ENCODE measurements around the gene KATNBL1.
"Not testable (repeated sequence)": the region's sequence is repeated elsewhere in the genome, so short reads cannot be mapped to it uniquely, and the experiment has no call there.

The KATNBL1 gene

DNA sequence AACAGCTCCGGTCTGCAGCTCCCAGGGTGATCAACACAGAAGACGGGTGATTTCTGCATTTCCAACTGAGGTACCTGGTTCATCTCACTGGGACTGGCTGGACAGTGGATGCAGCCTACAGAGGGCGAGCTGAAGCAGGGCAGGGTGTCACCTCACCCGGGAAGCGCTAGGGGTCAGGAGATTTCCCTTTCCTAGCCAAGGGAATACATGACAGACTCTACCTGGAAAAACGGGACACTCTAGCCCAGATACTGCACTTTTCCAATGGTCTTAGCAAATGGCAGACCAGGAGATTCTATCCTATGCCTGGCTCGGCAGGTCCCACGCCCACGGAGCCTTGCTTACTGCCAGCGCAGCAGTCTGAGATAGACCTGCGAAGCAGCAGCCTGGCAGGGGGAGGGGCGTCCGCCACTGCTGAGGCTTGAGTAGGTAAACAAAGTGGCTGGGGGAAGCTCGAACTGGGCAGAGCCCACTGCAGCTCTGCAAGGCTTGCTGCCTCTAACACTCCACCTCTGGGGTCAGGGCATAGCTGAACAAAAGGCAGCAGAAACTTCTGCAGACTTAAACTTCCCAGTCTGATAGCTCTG lies 43.8 kb downstream of the KATNBL1 start:
- H3K4me3 ChIP-seq (ENCODE audit: low read length); H3K4me1 ChIP-seq (ENCODE audit: insufficient read depth, low read length); H3K27me3 ChIP-seq (ENCODE audit: insufficient read depth, low read length); H2AFZ ChIP-seq (ENCODE audit: low read depth, low read length): not testable (repeated sequence)
- Histone ChIP-seq H3K9me3 (ENCODE audit: low read length) (peaks cover 16% of the 10 kb centered on the region), H3K36me3 (ENCODE audit: insufficient read depth, low read length) (peaks cover 14% of the 10 kb centered on the region)

DNA sequence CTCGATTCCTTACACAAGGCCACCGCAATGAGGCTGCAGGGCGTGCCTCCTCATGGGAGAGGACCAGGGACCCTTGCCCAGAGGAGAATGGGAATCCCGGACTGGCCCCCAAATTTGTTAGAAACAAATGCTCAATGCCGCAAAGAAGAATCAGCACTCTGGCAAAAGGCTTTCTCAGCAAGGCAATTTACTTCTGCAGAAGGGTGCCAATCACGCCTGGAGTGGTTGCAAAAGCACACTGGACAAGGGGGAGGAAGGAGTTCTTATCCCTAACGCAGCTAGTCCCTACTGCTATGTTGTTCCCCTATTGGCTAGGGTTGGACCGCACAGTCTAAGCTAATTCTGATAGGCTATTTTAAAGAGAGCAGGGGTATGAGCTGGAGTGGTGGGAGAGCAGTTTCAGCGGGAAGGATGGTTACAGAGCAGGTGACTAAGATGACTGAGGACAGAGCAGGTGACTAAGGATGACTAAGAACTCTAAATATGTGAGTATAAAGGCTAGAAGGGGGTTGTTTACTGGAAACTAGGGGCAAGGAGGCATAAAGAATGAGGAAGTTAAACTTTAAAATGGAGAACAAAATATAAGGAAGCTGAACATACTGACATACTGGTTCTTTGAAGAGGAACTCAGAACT lies 48.5 kb downstream of the KATNBL1 start:
- Histone ChIP-seq H3K4me3 (ENCODE audit: low read length) (no peak overlapping the region), H3K4me1 (ENCODE audit: insufficient read depth, low read length) (no peaks in the 10 kb centered on the region), H3K27me3 (ENCODE audit: insufficient read depth, low read length) (no peaks in the 10 kb centered on the region), H2AFZ (ENCODE audit: low read depth, low read length) (no peak overlapping the region), H3K9me3 (ENCODE audit: low read length) (peaks cover 25% of the 10 kb centered on the region), H3K36me3 (ENCODE audit: insufficient read depth, low read length) (peaks cover 30% of the 10 kb centered on the region)

DNA sequence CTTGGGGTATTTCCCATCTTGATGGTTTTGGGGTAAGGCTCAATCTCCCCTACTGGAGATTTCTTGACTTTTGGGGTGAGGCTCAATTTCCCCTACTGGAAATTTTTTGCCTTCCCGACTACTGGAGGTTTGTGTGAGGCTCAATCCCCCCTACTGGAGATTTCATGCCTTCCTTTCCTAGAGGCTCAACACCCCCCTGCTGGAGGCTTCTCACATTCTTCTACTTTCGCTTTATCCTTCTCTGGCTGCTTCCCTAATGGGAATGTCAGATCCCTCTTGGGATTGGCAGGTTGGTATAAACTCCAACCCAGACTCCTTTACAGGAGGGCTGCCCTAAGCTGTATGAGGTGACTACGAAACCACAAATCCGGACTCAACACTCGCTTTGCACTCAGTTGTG lies 49.2 kb downstream of the KATNBL1 start:
- Histone ChIP-seq H3K36me3 (ENCODE audit: insufficient read depth, low read length) (peaks cover 32% of the 10 kb centered on the region), H3K4me1 (ENCODE audit: insufficient read depth, low read length) (no peaks in the 10 kb centered on the region), H3K27me3 (ENCODE audit: insufficient read depth, low read length) (no peaks in the 10 kb centered on the region), H2AFZ (ENCODE audit: low read depth, low read length) (no peak overlapping the region), H3K4me3 (ENCODE audit: low read length) (no peak overlapping the region), H3K9me3 (ENCODE audit: low read length) (peaks cover 31% of the 10 kb centered on the region)

DNA sequence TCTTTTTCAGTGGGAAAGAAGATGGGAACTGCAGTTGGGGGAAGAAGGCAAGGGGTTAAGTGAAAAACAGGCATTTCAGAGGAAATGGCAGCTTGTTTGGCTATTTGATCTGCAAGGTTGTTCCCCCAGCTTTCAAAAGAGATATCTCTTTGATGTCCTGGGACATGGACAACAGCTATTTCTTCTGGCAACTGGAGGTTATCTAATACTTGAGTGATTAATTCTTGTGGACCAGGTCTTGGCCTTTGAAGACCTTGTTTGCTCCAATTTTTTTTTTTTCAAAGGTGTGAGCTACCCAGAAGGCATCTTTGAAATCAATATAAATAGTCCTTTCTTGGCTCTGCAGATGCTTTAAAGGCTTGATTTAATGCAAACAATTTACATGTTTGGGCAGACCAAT lies 51.5 kb downstream of the KATNBL1 start:
- Histone ChIP-seq H3K4me3 (ENCODE audit: low read length) (no peak overlapping the region), H3K27me3 (ENCODE audit: insufficient read depth, low read length) (no peaks in the 10 kb centered on the region), H3K4me1 (ENCODE audit: insufficient read depth, low read length) (no peaks in the 10 kb centered on the region), H3K36me3 (ENCODE audit: insufficient read depth, low read length) (peaks cover 53% of the 10 kb centered on the region), H3K9me3 (ENCODE audit: low read length) (peaks cover 45% of the 10 kb centered on the region), H2AFZ (ENCODE audit: low read depth, low read length) (no peak overlapping the region)

DNA sequence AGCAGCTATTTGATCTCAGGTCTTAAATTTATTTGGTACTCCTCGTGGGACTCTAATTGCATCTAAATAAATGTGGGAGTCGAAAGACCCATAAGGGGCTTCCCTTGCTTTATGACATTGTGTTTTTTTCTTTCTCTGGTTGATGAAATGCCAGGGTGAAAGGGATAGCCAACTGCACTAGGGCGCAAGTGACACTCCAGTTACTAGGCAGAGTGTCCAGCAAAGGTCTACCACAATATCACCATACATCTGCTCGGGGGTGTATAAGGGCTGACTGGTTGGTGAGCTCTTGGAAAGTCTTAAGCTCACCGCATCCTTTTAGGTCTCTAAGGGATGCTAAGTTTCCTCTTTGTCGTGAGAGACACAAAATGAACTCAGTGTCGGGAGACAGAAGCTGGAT lies 54.0 kb downstream of the KATNBL1 start:
- Histone ChIP-seq H3K4me1 (ENCODE audit: insufficient read depth, low read length) (no peaks in the 10 kb centered on the region), H3K9me3 (ENCODE audit: low read length) (peaks cover 27% of the 10 kb centered on the region), H2AFZ (ENCODE audit: low read depth, low read length) (no peak overlapping the region), H3K36me3 (ENCODE audit: insufficient read depth, low read length) (peaks cover 55% of the 10 kb centered on the region), H3K4me3 (ENCODE audit: low read length) (no peak overlapping the region), H3K27me3 (ENCODE audit: insufficient read depth, low read length) (no peaks in the 10 kb centered on the region)

DNA sequence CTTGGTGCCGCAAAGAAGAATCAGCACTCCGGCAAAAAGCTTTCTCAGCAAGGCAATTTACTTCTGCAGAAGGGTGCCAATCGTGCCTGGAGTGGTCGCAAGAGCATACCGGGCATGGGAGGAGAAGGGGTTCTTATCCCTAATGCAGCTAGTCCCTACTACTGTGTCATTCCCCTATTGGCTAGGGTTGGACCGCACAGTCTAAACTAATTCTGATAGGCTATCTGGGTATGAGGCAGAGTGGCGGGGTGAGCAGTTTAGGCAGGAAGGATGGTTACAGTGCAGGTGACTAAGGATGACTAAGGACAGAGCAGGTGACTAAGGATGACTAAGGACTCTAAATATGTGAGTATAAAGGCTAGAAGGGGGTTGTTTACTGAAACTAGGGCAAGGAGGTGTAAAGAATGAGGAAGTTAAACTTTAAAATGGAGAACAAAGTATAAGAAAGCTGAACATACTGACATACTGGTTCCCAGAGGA lies 55.1 kb downstream of the KATNBL1 start:
- H3K4me1 ChIP-seq (ENCODE audit: insufficient read depth, low read length), result no peaks in the 10 kb centered on the region
- H3K27me3 ChIP-seq (ENCODE audit: insufficient read depth, low read length), result no peaks in the 10 kb centered on the region
- peaks cover 25% of the 10 kb centered on the region for H3K9me3 ChIP-seq (ENCODE audit: low read length)
- H3K4me3 ChIP-seq (ENCODE audit: low read length), result no peak overlapping the region
- no peak overlapping the region for H2AFZ ChIP-seq (ENCODE audit: low read depth, low read length)
- H3K36me3 ChIP-seq (ENCODE audit: insufficient read depth, low read length), result peaks cover 63% of the 10 kb centered on the region

DNA sequence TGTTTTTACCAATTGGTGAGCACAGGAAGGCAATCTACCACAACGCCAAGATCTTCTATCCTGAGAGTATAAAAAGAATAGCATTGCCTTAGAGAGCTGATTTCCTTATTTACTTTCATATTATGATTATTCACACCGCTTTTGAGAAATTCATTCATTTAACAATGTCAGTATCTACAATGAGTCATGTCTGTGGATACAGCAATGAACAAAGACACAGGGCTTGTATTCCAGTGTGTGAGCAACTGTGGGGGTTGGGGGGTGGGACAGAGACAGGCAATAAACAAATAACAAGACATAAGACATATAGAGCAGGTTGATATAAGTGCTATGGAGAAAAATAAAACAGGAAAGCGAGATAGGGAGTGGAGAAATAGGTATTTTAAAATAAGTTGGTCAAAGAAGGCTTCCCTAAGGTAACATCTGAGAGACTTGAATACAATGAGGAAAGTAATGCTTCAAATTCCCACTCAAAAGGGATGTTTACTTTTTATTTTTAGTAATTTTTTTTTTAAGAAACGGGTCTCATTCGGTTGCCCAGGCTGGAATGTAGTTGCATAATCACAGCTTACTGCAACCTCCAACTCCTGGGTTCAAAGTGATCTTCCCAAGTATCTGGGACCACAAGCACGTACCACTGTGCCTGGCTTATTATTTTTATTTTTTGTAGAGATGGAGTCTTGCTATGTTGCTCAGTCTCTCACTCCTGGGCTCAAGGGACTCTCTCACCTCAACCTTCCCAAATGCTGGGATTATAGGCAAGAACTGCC lies 62.3 kb downstream of the KATNBL1 start:
- Histone ChIP-seq H3K27me3 (ENCODE audit: insufficient read depth, low read length) (no peaks in the 10 kb centered on the region), H3K9me3 (ENCODE audit: low read length) (no peaks in the 10 kb centered on the region), H3K4me1 (ENCODE audit: insufficient read depth, low read length) (no peaks in the 10 kb centered on the region), H3K36me3 (ENCODE audit: insufficient read depth, low read length) (peaks cover 66% of the 10 kb centered on the region), H3K4me3 (ENCODE audit: low read length) (no peak overlapping the region), H2AFZ (ENCODE audit: low read depth, low read length) (no peak overlapping the region)

DNA sequence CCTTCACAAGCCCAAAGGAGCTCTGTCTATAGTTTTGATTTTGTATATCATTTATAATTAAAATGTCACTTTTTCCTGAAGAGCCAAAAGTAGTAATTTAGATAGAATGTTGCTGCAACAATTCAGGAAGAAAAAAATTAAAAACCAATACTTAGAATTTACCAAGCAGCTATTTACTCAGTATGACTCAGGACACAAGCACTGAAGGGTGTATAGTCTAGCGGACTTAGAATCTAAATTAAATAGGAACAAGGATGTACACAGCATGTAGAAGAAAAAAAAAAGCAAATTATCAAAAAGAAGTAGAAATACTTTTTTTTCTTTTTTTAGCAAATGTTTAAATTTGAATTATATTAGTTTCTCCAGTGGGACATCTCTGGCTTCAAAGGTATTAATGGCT lies 76.4 kb downstream of the KATNBL1 start:
- Histone ChIP-seq H3K9me3 (ENCODE audit: low read length) (no peaks in the 10 kb centered on the region), H3K4me3 (ENCODE audit: low read length) (no peak overlapping the region), H2AFZ (ENCODE audit: low read depth, low read length) (no peak overlapping the region), H3K4me1 (ENCODE audit: insufficient read depth, low read length) (no peaks in the 10 kb centered on the region), H3K36me3 (ENCODE audit: insufficient read depth, low read length) (peaks cover 2% of the 10 kb centered on the region), H3K27me3 (ENCODE audit: insufficient read depth, low read length) (no peaks in the 10 kb centered on the region)

DNA sequence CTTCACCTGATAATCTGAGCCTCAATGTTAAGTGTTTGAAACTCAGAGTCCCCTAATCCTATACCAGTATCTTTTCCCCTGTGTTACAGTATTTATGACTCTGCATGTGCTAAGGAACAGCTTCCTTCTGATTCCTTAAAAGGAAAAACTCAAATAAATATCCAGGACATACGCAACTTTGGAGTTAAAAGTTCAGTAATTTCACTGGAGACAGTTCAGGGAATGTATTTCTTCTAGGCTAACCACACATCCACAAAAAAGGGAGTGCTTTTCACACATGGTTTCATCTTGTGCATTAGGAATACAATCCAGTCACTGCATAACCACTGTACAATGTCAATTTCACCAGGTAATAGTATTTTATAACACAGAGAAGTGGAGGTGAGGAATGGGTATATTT lies 77.0 kb downstream of the KATNBL1 start:
- Histone ChIP-seq H3K9me3 (ENCODE audit: low read length) (no peaks in the 10 kb centered on the region), H2AFZ (ENCODE audit: low read depth, low read length) (no peak overlapping the region), H3K4me3 (ENCODE audit: low read length) (no peak overlapping the region), H3K4me1 (ENCODE audit: insufficient read depth, low read length) (no peaks in the 10 kb centered on the region), H3K36me3 (ENCODE audit: insufficient read depth, low read length) (no peaks in the 10 kb centered on the region), H3K27me3 (ENCODE audit: insufficient read depth, low read length) (no peaks in the 10 kb centered on the region)

DNA sequence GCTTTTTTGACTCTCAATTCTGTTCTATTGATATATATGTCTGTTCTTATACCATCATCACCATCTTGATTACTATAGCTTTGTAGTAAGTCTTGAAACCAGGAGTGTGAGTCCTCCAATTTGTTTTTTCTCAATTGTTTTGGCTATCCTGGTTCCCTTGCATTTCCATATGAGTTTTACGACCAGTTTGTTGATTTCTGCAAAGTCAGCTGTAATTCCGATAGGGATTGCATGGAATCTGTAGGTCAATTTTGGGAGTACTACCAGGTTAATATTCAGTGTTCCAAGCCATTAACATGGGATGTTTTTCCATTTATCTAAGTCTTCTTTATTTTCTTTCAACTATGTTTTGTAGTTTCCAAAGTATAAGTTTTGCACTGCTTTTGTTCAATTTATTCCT lies 81.0 kb downstream of the KATNBL1 start:
- H3K4me3 ChIP-seq (ENCODE audit: low read length), result no peak overlapping the region
- H3K36me3 ChIP-seq (ENCODE audit: insufficient read depth, low read length), result no peaks in the 10 kb centered on the region
- H3K4me1 ChIP-seq (ENCODE audit: insufficient read depth, low read length), result peaks cover 9% of the 10 kb centered on the region
- H3K27me3 ChIP-seq (ENCODE audit: insufficient read depth, low read length), result no peaks in the 10 kb centered on the region
- no peak overlapping the region for H2AFZ ChIP-seq (ENCODE audit: low read depth, low read length)
- H3K9me3 ChIP-seq (ENCODE audit: low read length), result no peaks in the 10 kb centered on the region

DNA sequence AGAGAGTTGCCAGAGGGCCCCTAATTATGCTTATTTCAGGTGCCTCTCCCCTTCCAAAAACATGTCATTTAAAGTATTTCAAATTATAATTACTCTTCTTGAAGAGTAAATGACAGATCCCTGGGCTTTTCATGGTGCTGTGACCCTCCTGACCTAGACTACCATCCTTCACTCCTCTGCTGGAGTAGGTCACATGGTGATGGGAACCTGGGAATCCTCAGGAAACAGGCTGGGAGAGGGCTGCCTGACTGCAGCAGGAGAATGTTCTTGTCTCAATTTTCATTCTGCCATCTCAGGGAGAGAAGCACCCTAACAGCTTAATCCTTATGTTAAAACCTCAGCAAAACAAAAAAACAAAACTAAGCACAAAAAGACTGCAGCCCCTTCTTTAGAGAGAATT lies 83.4 kb downstream of the KATNBL1 start:
- Histone ChIP-seq H3K9me3 (ENCODE audit: low read length) (no peaks in the 10 kb centered on the region), H3K36me3 (ENCODE audit: insufficient read depth, low read length) (no peaks in the 10 kb centered on the region), H2AFZ (ENCODE audit: low read depth, low read length) (no peak overlapping the region), H3K27me3 (ENCODE audit: insufficient read depth, low read length) (no peaks in the 10 kb centered on the region), H3K4me3 (ENCODE audit: low read length) (no peak overlapping the region), H3K4me1 (ENCODE audit: insufficient read depth, low read length) (peaks cover 9% of the 10 kb centered on the region)

DNA sequence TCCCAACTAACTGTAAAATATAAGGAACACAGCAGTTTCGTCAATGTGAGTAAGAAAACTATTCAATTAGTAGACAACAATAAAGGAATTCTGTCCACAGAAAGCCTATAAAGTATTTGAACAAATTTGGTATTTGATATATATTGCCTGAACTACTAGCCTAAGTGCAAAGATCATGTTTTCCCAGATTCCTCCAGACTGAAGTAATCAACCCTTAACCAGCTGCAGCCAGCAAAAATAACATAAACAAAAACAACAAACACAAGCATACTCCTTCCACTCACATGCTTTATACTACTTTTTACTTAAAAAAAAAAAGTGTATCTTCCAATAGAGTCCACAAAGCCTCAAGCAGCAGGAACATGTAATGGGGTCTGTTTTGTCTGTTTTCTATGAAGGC lies 84.0 kb downstream of the KATNBL1 start:
- Histone ChIP-seq H3K4me1 (ENCODE audit: insufficient read depth, low read length) (peaks cover 9% of the 10 kb centered on the region), H3K27me3 (ENCODE audit: insufficient read depth, low read length) (no peaks in the 10 kb centered on the region), H3K36me3 (ENCODE audit: insufficient read depth, low read length) (no peaks in the 10 kb centered on the region), H2AFZ (ENCODE audit: low read depth, low read length) (no peak overlapping the region), H3K4me3 (ENCODE audit: low read length) (no peak overlapping the region), H3K9me3 (ENCODE audit: low read length) (no peaks in the 10 kb centered on the region)

DNA sequence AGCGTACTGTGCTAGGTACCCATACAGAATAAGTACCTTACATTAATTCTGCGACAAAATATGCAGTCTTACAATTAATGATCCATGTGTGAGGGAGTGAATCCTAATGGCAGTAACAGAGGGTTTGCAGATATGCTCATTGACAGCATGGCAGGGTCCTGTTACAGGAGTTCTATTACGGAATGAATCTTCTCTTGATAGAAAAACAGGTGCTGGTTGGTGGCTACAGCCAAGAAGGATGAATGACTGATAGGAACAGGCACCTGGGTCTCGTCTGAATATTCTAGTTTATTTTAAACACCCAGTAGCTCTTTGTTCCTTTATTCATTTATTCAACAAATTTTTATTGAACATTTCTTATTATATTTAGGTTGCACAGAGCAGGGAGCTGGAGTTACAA lies 85.2 kb downstream of the KATNBL1 start:
- Histone ChIP-seq H3K36me3 (ENCODE audit: insufficient read depth, low read length) (no peaks in the 10 kb centered on the region), H3K9me3 (ENCODE audit: low read length) (no peaks in the 10 kb centered on the region), H3K27me3 (ENCODE audit: insufficient read depth, low read length) (no peaks in the 10 kb centered on the region), H3K4me1 (ENCODE audit: insufficient read depth, low read length) (peaks cover 9% of the 10 kb centered on the region), H2AFZ (ENCODE audit: low read depth, low read length) (no peak overlapping the region), H3K4me3 (ENCODE audit: low read length) (no peak overlapping the region)

All from neuron (in vitro differentiated cells).